Medulla oblongata (tissue), 1 donor: ENCODE results near the gene ALDH1A1.
"Not testable (repeated sequence)": the region's sequence is repeated elsewhere in the genome, so short reads cannot be mapped to it uniquely, and the experiment has no call there.

Experiments
- DNase-seq: peaks from one replicate; pipeline ENCODE4 v3.0.0-alpha.2; 2015; ENCODE audit errors: extremely low spot score

The ALDH1A1 gene

DNA sequence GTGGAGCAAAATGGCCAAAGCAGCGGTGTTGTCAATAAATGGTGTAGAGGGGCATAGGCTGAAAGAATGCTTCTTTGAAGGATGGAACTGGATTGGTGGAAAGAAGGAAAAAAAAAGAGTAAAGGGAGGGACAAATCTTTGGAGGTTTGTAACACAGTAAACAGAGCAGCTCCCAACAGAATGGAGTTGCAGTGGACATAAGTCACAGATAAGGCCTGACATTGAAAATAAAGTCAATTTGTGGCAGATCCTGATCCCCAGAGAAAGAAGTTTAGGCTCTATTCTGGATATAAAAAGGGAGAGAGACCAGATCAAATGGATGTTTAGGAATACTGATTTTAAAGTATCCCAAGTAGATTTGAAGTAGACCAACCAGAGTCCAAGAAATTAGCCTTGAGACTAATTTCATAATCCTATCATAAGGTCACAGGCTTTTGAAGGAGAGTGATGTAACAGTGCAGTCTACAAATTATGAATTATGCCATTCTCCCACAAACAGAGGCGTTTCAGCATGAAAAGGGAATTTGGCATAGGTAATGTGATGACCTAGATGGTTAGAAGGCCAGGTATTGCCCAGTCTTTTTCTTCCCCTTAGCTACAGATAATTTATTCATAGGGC lies 8.9 kb downstream of the ALDH1A1 start:
- DNase-seq: no peak

DNA sequence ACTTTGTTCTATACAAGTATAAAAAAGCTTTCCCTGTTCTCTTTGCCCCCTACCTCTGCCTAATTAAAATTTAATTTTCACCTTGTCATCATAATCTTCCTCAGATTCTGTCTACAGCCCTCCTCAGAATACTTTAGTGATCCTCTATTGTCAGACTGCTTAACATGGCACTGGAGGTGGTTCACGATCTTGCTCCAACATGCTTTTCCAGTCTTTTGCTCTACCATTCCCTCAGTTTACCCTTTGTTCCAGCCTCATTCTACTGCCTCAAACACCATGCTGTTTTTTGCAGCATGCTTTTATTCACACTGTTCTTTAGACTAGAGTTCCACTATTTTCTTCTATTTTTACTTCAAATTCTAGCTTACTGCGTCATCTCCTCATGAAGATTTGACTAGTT lies 10.4 kb downstream of the ALDH1A1 start:
- DNase-seq: no peak

DNA sequence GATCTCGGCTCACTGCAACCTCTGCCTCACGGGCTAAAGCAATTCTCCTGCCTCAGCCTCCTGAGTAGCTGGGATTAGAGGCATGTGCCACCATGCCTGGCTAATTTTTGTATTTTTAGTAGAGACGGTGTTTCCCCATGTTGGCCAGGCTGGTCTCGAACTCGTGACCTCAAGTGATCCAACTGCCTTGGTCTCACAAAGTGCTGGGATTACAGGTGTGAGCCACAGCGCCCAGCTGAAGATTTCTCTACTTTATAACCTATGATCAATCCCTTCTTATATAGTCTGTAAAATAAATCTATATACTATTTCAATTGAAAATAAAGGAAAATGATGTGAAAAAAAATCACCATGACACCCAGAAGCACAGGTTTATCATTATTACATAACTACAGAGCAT lies 13.3 kb downstream of the ALDH1A1 start:
- not testable (repeated sequence) for DNase-seq

DNA sequence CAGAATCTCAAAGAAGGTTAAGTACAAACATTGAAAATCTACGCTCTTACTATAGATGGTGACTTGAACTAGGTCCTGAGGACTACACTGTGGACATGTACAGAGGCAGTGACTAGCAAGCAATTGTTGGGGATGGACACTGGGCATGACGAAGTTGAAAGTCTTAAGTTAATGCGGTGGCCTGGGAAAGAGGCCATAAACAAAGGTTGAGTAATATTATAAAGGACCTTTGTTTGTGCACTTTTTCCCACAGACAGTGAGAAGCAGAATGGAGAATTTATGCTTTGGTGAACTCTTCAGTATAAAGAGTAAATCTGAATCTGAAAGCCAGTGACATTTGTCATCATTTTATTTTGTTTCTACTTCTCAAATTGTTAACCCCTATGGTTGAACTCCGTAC lies 15.3 kb downstream of the ALDH1A1 start:
- no peak for DNase-seq

DNA sequence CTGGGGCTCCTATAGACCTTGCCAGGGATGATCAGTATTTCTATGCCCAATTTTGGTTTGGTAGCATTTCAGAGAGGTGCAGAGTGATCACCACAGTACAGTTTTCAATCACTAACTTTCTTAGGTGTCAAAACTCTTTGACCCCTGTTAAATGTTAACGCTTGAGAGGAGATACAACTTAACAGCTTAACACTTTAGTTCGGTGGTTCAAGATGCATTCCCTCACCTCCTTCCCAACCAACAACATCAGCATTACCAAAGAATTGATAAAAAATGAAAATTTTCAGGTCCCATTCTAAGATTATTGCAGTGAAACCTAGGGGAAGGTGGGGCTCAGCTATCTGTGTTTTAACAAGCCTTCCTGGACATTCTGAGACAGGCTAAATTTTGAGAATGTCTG lies 16.2 kb downstream of the ALDH1A1 start:
- DNase-seq: no peak

DNA sequence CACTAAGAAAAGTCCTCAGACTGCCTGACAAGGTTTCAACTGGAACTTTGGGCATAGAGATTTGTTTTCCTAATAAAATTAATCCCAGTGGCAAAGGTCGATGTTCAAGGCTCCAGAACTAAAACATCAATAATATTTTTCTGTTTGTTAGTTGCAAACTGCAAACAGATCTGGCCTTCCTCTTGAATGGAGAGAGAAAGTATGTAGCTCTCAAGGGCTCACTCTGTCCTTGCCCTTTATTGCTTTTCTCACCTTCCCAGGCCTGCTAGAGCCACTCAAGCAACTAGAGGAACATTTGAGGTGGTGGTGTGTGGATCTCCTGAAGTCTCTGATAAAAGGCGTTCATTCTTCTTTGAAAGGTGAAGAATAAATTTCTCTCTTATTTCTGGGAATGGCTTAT lies 16.6 kb downstream of the ALDH1A1 start:
- DNase-seq: no peak

DNA sequence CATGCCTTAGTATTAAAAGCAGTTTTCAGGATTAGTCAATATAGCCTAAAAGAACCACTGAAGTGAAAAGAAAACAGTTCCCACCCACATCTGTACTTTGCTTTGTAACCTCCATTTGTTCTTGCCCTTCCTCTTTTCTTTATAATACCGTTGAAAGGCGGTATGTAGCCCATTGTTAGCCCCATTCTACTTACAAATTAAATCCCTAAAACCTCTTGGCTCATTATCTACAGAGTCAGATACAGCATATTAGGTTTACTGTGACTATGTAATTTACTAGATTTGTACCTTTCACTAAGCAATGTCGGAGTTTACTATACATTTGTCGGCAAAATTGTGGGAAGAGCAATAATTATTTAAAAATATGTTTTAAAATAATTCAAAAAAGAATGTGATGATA lies 17.3 kb downstream of the ALDH1A1 start:
- no peak for DNase-seq

DNA sequence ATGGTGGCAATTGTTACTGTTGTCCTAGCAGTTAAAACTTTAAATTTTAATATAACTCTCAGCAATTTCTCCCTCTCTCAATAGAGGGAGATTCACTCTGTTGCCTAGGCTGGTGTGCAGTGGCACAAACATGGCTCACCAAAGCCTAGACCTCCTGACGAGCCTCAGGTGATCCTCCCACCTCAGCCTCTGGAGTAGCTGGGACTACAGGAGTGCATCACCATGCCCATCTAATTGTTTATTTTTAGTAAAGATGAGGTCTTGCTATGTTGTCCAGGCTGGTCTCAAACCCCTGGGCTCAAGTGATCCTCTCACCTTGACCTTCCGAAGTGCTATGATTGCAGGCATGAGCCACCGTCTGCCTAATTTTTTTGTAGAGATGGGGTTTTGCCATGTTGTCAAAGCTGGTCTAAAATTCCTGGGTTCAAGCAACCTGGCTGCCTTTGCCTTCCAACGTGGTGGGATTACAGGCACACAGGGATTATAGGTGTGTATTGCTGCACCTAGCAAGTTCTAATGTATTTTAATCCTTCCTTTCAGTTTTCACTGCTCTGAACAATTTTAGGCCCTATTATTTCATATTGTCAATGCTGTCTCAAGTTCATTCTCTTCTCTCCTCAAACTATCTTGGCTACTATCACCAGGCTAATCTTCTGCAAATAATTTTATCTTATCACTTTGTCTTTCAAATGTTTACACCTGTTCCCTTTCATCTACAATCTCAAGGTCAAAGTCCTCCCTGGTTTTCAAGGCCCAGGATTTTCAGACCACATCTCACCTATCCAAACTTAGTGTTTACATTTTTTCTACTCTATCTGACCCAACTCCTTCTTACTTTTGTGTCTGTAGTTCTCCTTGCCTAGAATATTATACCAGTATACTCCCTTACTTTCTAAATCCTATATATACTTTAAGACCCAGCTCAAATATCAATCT lies 18.9 kb downstream of the ALDH1A1 start:
- no peak for DNase-seq

DNA sequence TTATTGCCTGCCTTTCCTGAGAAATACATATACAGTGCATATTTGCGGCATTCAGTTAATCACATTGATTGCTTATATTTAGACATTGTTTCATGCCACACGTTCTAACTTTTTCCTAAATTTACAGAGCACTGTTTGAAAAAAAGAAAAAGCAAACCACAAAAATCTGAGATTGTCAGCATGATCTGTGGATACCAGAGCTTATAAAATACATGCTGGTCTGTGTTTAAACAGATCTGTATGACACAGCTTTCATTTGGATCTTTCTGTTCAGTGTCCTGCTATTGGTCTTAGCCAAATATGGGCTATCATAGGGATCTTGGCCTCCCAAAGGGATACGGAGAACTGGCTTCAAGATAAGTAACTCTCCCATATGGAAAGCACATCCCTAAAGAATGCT lies 20.2 kb downstream of the ALDH1A1 start:
- DNase-seq: no peak

DNA sequence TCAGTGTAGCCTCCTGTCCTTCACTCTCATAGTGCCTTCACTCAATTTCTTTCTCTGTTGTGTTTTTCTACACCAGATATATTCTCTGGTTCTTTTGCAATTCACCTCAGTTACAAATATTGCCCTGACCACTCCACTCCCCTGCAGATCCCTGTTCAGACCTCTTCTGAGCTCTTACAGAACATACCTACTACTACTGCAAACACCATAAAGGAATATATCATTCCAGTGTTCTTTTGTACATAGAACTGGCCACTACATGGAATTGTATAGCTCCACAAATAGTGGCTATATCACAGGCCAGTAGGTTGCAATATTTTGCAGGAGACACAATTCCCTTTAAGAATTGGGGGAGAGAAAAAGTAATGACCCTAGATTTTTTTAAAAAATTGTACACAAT lies 21.0 kb downstream of the ALDH1A1 start:
- DNase-seq: no peak

DNA sequence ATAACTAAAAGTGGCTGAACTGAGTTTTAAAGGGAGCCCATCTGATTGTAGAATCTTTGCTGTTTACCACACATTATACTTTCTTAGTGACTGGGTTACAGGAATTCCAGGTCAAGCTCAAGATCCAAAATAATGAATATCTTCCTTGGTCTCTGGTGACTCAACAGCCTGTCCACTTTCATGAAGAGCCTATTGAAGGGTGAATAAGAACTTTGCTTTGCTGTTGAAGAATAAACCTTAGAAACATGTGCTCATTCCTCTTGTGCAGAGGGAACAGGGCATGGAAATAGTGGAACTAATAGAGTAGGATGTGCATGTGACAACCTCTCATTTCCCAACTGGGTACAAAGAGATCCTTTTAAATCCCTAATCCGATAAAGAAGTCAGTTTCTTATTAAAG lies 21.4 kb downstream of the ALDH1A1 start:
- DNase-seq: no peak

DNA sequence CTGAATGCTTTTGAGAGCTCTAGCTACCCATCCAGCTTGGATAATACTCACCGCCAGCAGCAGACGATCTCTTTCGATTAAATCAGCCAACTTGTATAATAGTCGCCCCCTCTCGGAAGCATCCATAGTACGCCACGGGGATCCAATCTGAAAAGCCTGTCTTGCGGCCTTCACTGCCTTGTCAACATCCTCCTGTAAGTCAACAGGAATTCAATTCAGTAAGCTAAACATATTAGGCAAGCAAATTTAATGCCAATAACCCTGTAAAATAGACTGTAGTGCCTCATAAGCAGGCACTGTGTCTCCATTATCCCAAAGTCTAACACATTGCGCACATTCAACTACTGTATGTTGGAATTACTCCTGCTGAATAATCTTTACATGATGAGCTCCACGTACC lies 22.0 kb downstream of the ALDH1A1 start:
- DNase-seq: no peak

DNA sequence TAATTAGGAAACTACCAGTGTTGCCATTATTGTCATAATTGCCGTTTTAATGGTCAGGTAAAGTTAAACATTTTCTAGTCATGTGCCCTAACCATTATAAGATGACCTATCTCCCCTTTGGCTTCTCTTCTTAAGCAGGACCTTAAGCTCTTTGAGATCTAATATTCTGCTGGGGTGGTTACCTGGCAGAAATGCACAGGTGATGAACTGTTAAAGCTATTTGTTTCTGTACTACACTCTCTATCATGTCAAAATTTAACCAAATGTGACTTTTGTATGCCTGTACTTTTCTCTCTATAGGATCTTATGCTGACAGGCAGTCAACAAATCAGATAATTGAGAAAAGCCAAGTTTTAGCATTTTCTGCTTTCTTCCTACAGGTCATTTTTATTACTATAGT lies 23.3 kb downstream of the ALDH1A1 start:
- DNase-seq: no peak

DNA sequence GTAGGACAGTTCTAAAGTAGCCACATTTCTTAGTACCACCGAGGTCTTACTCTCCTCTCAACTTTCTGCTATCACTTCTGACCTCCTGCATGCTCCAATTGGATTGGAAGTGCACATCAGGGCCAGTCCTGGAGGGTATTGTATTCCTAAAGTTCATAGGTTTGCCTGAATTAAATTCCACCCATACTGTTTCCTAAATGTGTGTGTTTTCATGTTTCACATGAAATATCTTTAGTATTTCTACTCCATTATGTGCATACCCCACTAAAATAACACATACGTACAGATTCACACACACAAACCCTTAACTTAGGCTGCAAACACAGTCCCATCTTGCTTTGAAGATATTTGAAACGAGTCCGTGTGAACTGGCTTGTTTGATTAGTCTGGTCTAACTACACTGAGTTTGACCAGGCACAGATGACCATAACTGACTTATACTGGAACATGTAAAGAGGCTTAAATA lies 24.8 kb downstream of the ALDH1A1 start:
- no peak for DNase-seq

DNA sequence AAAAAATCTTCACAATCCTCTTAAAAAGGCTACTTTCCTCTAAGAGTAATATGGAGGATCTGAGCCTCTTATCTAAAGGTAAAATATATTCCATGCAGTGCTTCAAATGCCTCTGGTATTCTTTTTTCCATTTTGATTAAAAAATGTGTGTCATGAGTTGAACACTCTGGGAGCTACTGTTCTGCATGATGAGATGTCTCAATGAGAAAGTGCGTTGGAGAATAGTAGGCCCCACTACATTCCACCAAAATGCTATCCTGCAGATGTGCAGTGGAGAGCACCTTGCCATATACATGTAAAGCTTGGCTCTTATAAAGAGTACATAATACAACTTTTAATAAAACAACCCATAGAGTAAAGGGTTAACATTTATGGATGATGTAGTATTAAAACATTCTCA lies 26.3 kb downstream of the ALDH1A1 start:
- DNase-seq: no peak

DNA sequence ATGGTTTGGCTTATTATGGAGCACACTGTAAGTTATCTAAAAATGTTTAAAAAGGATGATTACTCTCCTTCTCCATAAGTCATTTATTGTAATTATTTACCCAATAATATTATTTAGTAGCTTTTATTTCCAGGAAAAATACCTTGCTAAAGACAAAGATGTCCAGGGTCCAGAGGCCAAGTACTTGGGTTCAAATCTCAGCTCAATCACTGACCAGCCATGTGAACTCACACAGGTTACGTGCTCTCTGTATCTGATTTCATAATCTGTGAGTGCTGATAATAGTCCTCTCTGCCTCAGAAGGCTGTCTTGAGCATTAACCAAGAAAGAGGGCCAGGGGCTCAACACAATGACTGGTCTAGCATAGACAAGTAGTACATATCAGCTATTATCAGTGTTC lies 27.0 kb downstream of the ALDH1A1 start:
- DNase-seq: no peak

DNA sequence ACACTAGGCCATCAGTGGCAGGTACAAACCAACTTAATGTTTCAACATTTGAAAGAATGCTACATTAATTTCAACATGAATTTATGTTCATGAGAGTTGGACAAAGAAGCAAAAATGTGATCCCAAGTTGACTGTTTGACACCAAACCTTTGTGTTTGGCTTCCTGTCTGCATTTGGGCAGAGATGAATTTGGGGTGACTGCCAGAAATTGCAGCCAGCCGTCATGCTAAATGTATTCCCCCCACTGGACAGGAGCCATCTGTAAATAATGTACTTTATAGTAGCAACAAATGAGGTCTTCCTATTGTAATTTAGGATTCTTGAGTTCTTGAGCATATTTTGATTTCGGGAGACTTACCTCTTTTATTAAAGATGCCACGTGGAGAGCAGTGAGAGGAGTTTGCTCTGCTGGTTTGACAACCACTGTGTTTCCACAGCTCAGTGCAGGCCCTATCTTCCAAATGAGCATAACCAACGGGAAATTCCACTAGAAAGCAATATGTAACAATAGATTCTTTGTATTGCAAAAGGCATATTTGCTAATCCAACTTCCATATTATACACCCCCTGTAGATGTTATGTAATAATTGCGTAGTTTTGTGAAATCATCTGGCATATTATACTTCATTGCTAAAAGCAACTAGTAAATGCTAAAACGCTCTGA lies 27.6 kb downstream of the ALDH1A1 start:
- DNase-seq: no peak

DNA sequence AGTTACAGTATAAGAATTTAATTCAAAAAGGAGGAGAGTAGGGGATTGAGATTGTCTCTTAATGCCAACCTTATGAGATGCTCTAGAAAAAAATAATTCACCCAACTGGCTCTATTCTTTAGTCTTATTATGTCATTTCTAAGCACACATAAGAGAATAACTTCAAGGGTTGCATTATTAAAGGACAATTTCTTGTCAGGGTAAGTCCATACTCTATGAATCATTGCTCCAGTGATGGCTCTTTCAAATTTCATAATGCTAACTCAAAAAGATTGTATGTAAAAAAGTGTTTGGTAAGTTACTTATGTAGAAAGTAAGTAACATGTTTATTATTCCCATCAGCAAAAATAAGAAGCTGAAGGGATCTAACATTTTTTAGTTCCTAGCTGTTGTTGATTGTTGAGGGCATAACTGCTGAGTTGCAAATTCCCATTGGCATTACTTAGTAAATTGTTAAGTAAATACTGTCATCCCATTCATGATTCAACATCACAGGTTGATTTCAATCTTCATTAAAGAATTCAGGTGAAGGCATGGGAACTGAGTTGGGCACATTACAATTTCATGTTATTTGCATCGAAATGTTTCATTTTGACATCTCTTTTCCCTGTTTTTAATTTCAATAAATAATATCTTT lies 28.6 kb downstream of the ALDH1A1 start:
- no peak for DNase-seq

DNA sequence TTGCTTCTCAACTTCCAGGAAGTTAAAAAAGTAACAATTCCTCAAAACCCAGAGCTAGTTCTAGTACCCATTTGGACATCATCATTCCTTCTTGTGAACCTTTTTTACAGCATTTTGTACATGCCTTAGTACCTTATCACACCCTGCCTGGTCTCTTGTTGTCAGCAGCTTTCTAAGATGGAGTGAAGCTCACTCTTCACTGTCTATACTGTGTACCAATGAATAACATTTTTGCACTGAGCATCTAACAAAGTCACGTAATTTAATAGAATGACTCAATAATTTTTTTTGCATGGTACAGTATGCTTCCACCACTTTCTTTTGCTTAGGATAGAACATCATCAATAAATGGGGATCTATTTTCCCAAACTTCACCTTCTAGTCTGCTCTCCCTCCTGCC lies 29.8 kb downstream of the ALDH1A1 start:
- no peak for DNase-seq

DNA sequence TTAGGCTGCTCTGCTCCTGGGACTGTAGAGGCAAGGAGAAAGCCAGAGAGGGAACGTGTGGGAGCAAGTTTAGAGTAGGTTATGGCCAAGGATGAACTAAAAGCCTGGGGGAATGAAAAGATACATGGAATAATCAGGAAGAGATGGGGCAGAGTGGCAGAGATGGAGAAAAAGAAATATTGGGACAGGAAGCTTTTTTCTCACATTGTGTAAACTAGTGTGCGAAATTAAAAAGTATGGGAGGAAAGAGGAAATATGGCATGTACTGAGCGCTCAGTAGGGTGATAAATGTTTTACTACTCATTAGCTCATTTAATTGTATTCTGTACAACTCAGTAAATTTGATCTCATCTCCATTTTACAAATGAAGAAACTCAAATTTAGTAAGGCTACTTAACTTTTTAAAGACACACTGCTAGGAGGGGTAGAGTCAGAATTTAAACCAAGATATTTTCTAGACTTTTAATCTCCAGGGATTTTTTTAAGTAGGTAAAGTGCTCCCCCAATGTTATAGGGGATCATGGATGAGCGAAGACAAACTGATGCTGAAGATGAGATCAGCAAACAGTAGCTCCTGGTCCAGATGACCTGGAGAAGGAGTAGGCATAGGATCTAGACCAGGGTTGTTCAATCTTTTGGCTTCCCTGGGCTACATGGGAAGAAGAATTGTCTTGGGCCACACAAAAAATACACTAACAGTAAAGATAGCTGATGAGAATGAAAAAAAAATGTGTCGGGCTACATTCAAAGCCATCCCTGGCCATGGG lies 30.8 kb downstream of the ALDH1A1 start:
- DNase-seq: no peak

DNA sequence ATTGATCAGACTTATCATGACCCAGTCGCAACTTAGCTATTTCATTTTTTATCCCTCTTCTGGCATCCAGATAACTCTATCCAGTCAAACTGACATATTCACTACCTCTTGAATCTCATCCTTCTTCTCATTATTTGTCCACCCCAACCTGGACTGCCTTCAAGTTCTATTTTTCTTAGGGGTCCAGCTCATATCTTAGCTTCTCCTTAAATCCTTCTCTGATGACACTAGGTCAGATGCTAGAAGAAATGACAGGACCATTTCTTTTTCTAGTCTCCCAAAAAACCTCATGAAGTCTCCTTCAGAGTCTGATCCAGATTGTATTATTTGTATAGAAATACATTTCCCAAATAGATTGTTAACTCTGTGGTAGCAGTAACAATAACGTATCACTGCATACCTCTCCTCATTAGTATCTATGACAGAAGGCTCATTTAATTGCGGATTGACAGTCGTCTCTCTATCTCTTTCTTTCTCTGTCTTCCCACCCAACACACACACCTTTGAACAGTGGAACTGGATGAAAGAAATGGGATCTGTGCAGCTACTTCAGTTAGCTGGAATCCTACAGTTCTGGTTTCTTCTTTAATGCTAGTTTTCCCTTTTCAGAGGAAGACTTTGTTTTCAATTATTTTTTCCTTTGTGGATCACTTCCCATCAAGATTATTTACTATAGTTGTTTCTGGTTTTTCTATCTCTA lies 33.5 kb downstream of the ALDH1A1 start:
- DNase-seq: no peak
